Erythroblast (primary cell): ENCODE results near the gene ATP6V0E1.

Experiments
- GATA1 ChIP-seq: IDR thresholded peaks from 2 replicates; pipeline ENCODE4 v1.6.1; 2011; ENCODE audit warnings: low read depth, mild to moderate bottlenecking, control low read depth, low read length, moderate library complexity
- POLR2A ChIP-seq: IDR thresholded peaks from 2 replicates; pipeline ENCODE4 v1.6.1; 2011; ENCODE audit warnings: mild to moderate bottlenecking, low read length

- TF ChIP-seq POLR2A = no peak
- no peak for TF ChIP-seq GATA1
Measured at GRCh38 chr5:172939071-172939470, 44.5 kb upstream of the ATP6V0E1 start.
